ENCODE results near the gene TMEM139.

- TF ChIP-seq EZH2 (IDR thresholded peaks at IDR 0.05; ENCODE audit: insufficient read depth, low read length) (no peak), CTCF (IDR thresholded peaks at IDR 0.05; ENCODE audit: insufficient read depth, low read depth, low read length) (no peak)
Measured at GRCh38 chr7:143300959-143301935, 16.5 kb downstream of the TMEM139 start.

Data from astrocyte (in vitro differentiated cells and primary cell).